Measurements from ENCODE around the gene SLC19A3.

DNA sequence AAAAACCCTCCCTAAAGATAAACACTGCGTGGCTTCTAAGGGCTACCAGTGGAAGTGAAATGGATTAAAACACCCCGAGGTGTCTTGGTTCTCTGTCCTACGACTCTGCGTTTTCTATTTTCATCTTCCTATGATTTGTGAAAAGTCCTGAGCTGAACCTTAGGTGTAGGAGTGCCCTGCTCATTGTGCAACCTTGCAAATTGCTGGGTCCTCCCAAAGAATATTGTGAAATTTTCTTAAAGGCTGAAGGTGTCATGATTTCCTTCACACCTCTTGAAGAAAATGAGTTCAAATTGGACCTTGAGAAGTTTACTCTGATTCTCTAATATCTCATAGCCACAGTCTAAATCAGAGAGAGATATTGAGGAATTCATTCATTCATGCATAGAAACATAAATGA lies 1.8 kb upstream of the SLC19A3 start:
- TF ChIP-seq, protein P1, sequence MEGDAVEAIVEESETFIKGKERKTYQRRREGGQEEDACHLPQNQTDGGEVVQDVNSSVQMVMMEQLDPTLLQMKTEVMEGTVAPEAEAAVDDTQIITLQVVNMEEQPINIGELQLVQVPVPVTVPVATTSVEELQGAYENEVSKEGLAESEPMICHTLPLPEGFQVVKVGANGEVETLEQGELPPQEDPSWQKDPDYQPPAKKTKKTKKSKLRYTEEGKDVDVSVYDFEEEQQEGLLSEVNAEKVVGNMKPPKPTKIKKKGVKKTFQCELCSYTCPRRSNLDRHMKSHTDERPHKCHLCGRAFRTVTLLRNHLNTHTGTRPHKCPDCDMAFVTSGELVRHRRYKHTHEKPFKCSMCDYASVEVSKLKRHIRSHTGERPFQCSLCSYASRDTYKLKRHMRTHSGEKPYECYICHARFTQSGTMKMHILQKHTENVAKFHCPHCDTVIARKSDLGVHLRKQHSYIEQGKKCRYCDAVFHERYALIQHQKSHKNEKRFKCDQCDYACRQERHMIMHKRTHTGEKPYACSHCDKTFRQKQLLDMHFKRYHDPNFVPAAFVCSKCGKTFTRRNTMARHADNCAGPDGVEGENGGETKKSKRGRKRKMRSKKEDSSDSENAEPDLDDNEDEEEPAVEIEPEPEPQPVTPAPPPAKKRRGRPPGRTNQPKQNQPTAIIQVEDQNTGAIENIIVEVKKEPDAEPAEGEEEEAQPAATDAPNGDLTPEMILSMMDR (IDR thresholded peaks at IDR 0.05) = no peak
- no peak for TF ChIP-seq POLR2A (IDR thresholded peaks at IDR 0.05)
